Endodermal cell (in vitro differentiated cells): ENCODE results near the gene PPP1R3F. TPM values are rescaled to one million over a fixed set of nuclear protein-coding genes. Genes with fewer than 3 reads are reported as not detected.

Source experiments
- DNase-seq: peaks from one replicate; pipeline ENCODE4 v3.0.0-alpha.2; 2017
- H3K27ac ChIP-seq: 2 replicates; pipeline ENCODE4 v1.5.1; 2013; ENCODE audit warnings: mild to moderate bottlenecking, low read depth, low read length, moderate library complexity
- H3K27me3 ChIP-seq: 2 replicates; pipeline ENCODE4 v1.6.1; 2013; ENCODE audit warnings: mild to moderate bottlenecking, low read length, moderate library complexity; ENCODE audit not compliant: insufficient read depth, control insufficient read depth, poor library complexity, severe bottlenecking
- H3K36me3 ChIP-seq: 2 replicates; pipeline ENCODE4 v1.7.0; 2013; ENCODE audit warnings: mild to moderate bottlenecking, low read length, moderate library complexity; ENCODE audit not compliant: control insufficient read depth, insufficient read depth
- H3K4me1 ChIP-seq: one replicate; pipeline ENCODE4 v1.7.0; 2013; ENCODE audit warnings: low read length; ENCODE audit not compliant: control insufficient read depth, insufficient read depth
- H3K4me3 ChIP-seq: 2 replicates; pipeline ENCODE4 v1.5.1; 2013; ENCODE audit warnings: mild to moderate bottlenecking, low read length, moderate library complexity
- H3K9ac ChIP-seq: 2 replicates; pipeline ENCODE4 v1.6.1; 2013; ENCODE audit warnings: mild to moderate bottlenecking, low read length, moderate library complexity; ENCODE audit not compliant: poor library complexity, severe bottlenecking; ENCODE audit errors: extremely low read depth
- H3K9me3 ChIP-seq: 2 replicates; pipeline ENCODE4 v1.6.1; 2013; ENCODE audit warnings: mild to moderate bottlenecking, low read length, moderate library complexity; ENCODE audit not compliant: control insufficient read depth
- H3K27ac Mint-ChIP-seq: 2 replicates; pipeline ENCODE4 v1.8.0; 2020; ENCODE audit warnings: mixed read lengths
- H3K27me3 Mint-ChIP-seq: 2 replicates; pipeline ENCODE4 v1.8.0; 2021; ENCODE audit warnings: mild to moderate bottlenecking, mixed read lengths; ENCODE audit not compliant: insufficient read depth
- H3K36me3 Mint-ChIP-seq: 2 replicates; pipeline ENCODE4 v1.8.0; 2020; ENCODE audit warnings: low read depth, mixed read lengths
- H3K4me1 Mint-ChIP-seq: 2 replicates; pipeline ENCODE4 v1.8.0; 2020; ENCODE audit warnings: mixed read lengths
- H3K4me3 Mint-ChIP-seq: 2 replicates; pipeline ENCODE4 v1.8.0; 2020; ENCODE audit warnings: mild to moderate bottlenecking, moderate library complexity, mixed read lengths
- H3K9me3 Mint-ChIP-seq: 2 replicates; pipeline ENCODE4 v1.8.0; 2020; ENCODE audit warnings: mild to moderate bottlenecking, mixed read lengths
- CTCF ChIP-seq: fragments of 200-600 bp; sonication (generic); conservative IDR thresholded peaks from 2 replicates; pipeline ENCODE4 v1.5.0; 2021; ENCODE audit warnings: antibody characterized with exemption, mild to moderate bottlenecking
- WGBS, 2 experiments: methylation state at CpG; one replicate each; pipeline versions ENCODE4 v1.1.5 to v1.1.7; 2013; ENCODE audit warnings: missing lambda C conversion rate in 2 of 2, mixed read lengths in 1 of 2; ENCODE audit not compliant: insufficient coverage in 1 of 2, insufficient read length in 1 of 2; 5-methylcytosine and 5-hydroxymethylcytosine counted together
- total RNA-seq, 2 donors: library from RNA; stranded (reverse); fragmentation: NEBNext Ultra II Directional in 1 of 2; extraction: Animal tissue kit (Norgen Biotek cat#: 25700) in 1 of 2; gene quantifications; 2 replicates in 1 of 2; 3 replicates in 1 of 2; pipeline ENCODE4 v1.2.1, GENCODE V29; 2021

The PPP1R3F gene
- total RNA-seq, 2 donors from 2014 or later = 6.9 to 16.6 TPM

GRCh38 chrX:49276671-49277534 is 7.3 kb downstream of the PPP1R3F start:
- Histone ChIP-seq H3K4me3 (no peak overlapping the region), H3K36me3 (no peaks in the 10 kb centered on the region), H3K4me1 (no peaks in the 10 kb centered on the region), H3K9me3 (no peaks in the 10 kb centered on the region), H3K27ac (no peak overlapping the region), H3K9ac (no peak overlapping the region), H3K27me3 (no peaks in the 10 kb centered on the region)
- H3K27me3 Mint-ChIP-seq = no peaks in the 10 kb centered on the region
- no peak for TF ChIP-seq CTCF
- no peaks in the 10 kb centered on the region for H3K36me3 Mint-ChIP-seq
- no peak for DNase-seq
- WGBS, 2 experiments = 94 to 100% methylated on average over 4 to 19 of the region's 19 CpGs
- H3K27ac Mint-ChIP-seq = no peak overlapping the region
- peaks cover 74% of the 10 kb centered on the region for H3K9me3 Mint-ChIP-seq
- no peak overlapping the region for H3K4me3 Mint-ChIP-seq
- H3K4me1 Mint-ChIP-seq = peaks cover 6% of the 10 kb centered on the region

- WGBS, 2 experiments = 100% methylated on average over 2 of the region's 3 CpGs; no CpG with 5 or more reads in 1 of the 2 experiments
- H3K4me1 ChIP-seq = no peaks in the 10 kb centered on the region
- no peak overlapping the region for H3K27ac ChIP-seq
- Mint-ChIP-seq H3K27ac (no peak overlapping the region), H3K27me3 (no peaks in the 10 kb centered on the region), H3K4me1 (peaks cover 6% of the 10 kb centered on the region), H3K36me3 (no peaks in the 10 kb centered on the region), H3K4me3 (no peak overlapping the region), H3K9me3 (peaks cover 80% of the 10 kb centered on the region)
- DNase-seq = no peak
- H3K36me3 ChIP-seq = no peaks in the 10 kb centered on the region
- H3K4me3 ChIP-seq = no peak overlapping the region
- no peak overlapping the region for H3K9ac ChIP-seq
- no peak for TF ChIP-seq CTCF
- no peaks in the 10 kb centered on the region for H3K9me3 ChIP-seq
- no peaks in the 10 kb centered on the region for H3K27me3 ChIP-seq
Observed at GRCh38 chrX:49277535-49277830, 7.9 kb downstream of the PPP1R3F start.

DNA sequence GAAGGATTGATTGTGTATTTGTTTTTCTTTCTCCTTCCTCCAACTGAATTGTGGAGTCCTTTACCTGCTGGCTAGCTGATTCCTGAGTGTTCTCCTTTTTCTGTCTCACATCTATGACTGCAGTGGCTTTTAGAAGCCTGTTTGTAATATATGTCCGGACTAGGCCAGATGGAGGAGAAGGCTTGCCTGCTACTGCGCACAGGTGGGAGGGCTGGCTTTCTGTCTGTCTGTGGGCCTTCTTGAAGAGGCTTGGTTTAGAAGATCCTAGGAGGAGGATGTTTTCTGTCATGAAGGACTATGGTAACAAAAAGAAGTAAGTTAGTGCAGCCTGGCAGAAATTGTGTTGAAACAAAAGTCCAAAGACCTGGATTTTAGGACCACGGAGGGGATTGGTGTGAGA is 8.5 kb downstream of the PPP1R3F start:
- WGBS, 2 experiments = 97 to 100% methylated on average over 2 to 3 of the region's 3 CpGs
- H3K9me3 Mint-ChIP-seq = peaks cover 82% of the 10 kb centered on the region
- TF ChIP-seq CTCF = no peak
- H3K27ac Mint-ChIP-seq = no peak overlapping the region
- no peaks in the 10 kb centered on the region for H3K9me3 ChIP-seq
- H3K27ac ChIP-seq = no peak overlapping the region
- peaks cover 6% of the 10 kb centered on the region for H3K4me1 Mint-ChIP-seq
- H3K36me3 Mint-ChIP-seq = no peaks in the 10 kb centered on the region
- no peaks in the 10 kb centered on the region for H3K36me3 ChIP-seq
- H3K4me3 Mint-ChIP-seq = no peak overlapping the region
- DNase-seq = no peak
- no peaks in the 10 kb centered on the region for H3K27me3 Mint-ChIP-seq
- no peak overlapping the region for H3K9ac ChIP-seq
- H3K4me3 ChIP-seq = no peak overlapping the region
- no peaks in the 10 kb centered on the region for H3K27me3 ChIP-seq
- H3K4me1 ChIP-seq = no peaks in the 10 kb centered on the region
